GM12878 (cell line): ENCODE results near the gene SYT14.

Experiments
- CTCF ChIP-seq, 3 experiments: IDR thresholded peaks in 2 of 3; conservative IDR thresholded peaks in 1 of 3; 2 replicates each; pipeline ENCODE4 v1.5.1; 2011; ENCODE audit warnings: low read depth in 3 of 3, low read length in 3 of 3, mild to moderate bottlenecking in 3 of 3, control low read depth in 2 of 3, moderate library complexity in 2 of 3, inconsistent platforms in 1 of 3, mixed read lengths in 1 of 3; ENCODE audit not compliant: control insufficient read depth in 2 of 3, insufficient read depth in 1 of 3; ENCODE audit errors: extremely low read depth in 1 of 3
- EP300 ChIP-seq, 2 experiments: fragments of 150-350 bp in 1 of 2; IDR thresholded peaks; 2 replicates each; pipeline ENCODE4 v1.6.1; 2011 to 2012; ENCODE audit warnings: low read depth in 2 of 2, low read length in 2 of 2, borderline replicate concordance in 1 of 2, improper control_type of control experiment in 1 of 2, inconsistent platforms in 1 of 2; ENCODE audit not compliant: control insufficient read depth in 1 of 2
- PAX8 ChIP-seq: fragments of 450-650 bp; IDR thresholded peaks from 2 replicates; pipeline ENCODE4 v1.6.1; 2017; ENCODE audit warnings: mild to moderate bottlenecking, moderate library complexity
- SMC3 ChIP-seq: IDR thresholded peaks from 2 replicates; pipeline ENCODE4 v1.6.1; 2011; ENCODE audit warnings: low read length, improper control_type of control experiment, borderline replicate concordance
- TF ChIP-seq, protein P1 (sequence below): IDR thresholded peaks from 2 replicates; pipeline ENCODE4 v1.6.1; 2012; ENCODE audit warnings: low read length, inconsistent platforms
- TF ChIP-seq, protein P2 (sequence below): fragments of 150-350 bp; IDR thresholded peaks from 2 replicates; pipeline ENCODE4 v1.6.1; 2016; ENCODE audit warnings: low read depth, low read length
- TF ChIP-seq, protein P3 (sequence below): fragments of 450-650 bp; IDR thresholded peaks from 2 replicates; pipeline ENCODE4 v1.6.1; 2016; ENCODE audit warnings: mild to moderate bottlenecking

DNA sequence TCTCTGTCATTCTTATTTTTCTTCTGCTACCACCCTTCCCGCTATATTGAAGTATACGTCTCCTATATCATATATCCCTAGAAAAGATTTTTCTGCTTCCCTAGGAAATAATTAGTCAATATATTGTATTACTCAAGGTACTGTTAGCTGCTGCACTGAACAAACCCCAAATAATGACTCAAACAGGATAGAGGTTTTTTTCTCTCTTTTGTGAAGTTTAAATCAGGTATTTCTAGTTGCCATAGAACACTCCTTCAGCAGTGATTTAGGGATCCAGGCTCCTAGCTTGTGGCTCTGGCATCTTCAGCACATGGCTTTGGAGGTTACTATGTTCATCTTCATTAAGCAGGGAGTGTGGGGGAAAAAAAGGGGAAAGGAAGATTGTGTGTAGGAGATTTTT is 18.1 kb downstream of the SYT14 start:
- TF ChIP-seq CTCF (IDR thresholded peaks at IDR 0.05 in 2 of 3, conservative IDR thresholded peaks at IDR 0.05 in 1 of 3; ENCODE audit: control insufficient read depth in 2 of 3, extremely low read depth in 1 of 3, insufficient read depth in 1 of 3, low read depth in 3 of 3, low read length in 3 of 3) = no peak
- TF ChIP-seq, protein P1, sequence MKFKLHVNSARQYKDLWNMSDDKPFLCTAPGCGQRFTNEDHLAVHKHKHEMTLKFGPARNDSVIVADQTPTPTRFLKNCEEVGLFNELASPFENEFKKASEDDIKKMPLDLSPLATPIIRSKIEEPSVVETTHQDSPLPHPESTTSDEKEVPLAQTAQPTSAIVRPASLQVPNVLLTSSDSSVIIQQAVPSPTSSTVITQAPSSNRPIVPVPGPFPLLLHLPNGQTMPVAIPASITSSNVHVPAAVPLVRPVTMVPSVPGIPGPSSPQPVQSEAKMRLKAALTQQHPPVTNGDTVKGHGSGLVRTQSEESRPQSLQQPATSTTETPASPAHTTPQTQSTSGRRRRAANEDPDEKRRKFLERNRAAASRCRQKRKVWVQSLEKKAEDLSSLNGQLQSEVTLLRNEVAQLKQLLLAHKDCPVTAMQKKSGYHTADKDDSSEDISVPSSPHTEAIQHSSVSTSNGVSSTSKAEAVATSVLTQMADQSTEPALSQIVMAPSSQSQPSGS = no peak
- no peak for TF ChIP-seq EP300 (IDR thresholded peaks at IDR 0.05; ENCODE audit: borderline replicate concordance in 1 of 2, control insufficient read depth in 1 of 2, low read depth in 2 of 2, low read length in 2 of 2)
- no peak for TF ChIP-seq SMC3
- TF ChIP-seq, protein P2, sequence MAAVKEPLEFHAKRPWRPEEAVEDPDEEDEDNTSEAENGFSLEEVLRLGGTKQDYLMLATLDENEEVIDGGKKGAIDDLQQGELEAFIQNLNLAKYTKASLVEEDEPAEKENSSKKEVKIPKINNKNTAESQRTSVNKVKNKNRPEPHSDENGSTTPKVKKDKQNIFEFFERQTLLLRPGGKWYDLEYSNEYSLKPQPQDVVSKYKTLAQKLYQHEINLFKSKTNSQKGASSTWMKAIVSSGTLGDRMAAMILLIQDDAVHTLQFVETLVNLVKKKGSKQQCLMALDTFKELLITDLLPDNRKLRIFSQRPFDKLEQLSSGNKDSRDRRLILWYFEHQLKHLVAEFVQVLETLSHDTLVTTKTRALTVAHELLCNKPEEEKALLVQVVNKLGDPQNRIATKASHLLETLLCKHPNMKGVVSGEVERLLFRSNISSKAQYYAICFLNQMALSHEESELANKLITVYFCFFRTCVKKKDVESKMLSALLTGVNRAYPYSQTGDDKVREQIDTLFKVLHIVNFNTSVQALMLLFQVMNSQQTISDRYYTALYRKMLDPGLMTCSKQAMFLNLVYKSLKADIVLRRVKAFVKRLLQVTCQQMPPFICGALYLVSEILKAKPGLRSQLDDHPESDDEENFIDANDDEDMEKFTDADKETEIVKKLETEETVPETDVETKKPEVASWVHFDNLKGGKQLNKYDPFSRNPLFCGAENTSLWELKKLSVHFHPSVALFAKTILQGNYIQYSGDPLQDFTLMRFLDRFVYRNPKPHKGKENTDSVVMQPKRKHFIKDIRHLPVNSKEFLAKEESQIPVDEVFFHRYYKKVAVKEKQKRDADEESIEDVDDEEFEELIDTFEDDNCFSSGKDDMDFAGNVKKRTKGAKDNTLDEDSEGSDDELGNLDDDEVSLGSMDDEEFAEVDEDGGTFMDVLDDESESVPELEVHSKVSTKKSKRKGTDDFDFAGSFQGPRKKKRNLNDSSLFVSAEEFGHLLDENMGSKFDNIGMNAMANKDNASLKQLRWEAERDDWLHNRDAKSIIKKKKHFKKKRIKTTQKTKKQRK = no peak
- TF ChIP-seq, protein P3, sequence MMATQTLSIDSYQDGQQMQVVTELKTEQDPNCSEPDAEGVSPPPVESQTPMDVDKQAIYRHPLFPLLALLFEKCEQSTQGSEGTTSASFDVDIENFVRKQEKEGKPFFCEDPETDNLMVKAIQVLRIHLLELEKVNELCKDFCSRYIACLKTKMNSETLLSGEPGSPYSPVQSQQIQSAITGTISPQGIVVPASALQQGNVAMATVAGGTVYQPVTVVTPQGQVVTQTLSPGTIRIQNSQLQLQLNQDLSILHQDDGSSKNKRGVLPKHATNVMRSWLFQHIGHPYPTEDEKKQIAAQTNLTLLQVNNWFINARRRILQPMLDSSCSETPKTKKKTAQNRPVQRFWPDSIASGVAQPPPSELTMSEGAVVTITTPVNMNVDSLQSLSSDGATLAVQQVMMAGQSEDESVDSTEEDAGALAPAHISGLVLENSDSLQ = no peak
- TF ChIP-seq PAX8 = no peak
